Measurements from ENCODE around the gene F7. TPM values are rescaled to one million over a fixed set of nuclear protein-coding genes. Genes with fewer than 3 reads are reported as not detected.

Gene F7
- total RNA-seq, 1 experiment from 2014 or later = 0.28 TPM

- Histone ChIP-seq H3K4me3 (ENCODE audit: insufficient read depth, low read depth, low read length) (no peak overlapping the region), H3K27me3 (ENCODE audit: control insufficient read depth, insufficient read depth, low read length) (no peaks in the 10 kb centered on the region), H3K36me3 (replicated peaks; ENCODE audit: control insufficient read depth, insufficient read depth, low read length) (no peaks in the 10 kb centered on the region)
- DNase-seq = no peak
Measured at GRCh38 chr13:113064534-113065405, 40.8 kb upstream of the F7 start.

GRCh38 chr13:113065406-113066141, 40.0 kb upstream of the F7 start:
- H3K36me3 ChIP-seq (replicated peaks; ENCODE audit: control insufficient read depth, insufficient read depth, low read length) = no peaks in the 10 kb centered on the region
- H3K4me3 ChIP-seq (ENCODE audit: insufficient read depth, low read depth, low read length) = no peak overlapping the region
- H3K27me3 ChIP-seq (ENCODE audit: control insufficient read depth, insufficient read depth, low read length) = no peaks in the 10 kb centered on the region
- no peak for DNase-seq

GRCh38 chr13:113066142-113066455, 39.5 kb upstream of the F7 start:
- DNase-seq = no peak
- Histone ChIP-seq H3K27me3 (ENCODE audit: control insufficient read depth, insufficient read depth, low read length) (no peaks in the 10 kb centered on the region), H3K4me3 (ENCODE audit: insufficient read depth, low read depth, low read length) (no peak overlapping the region)

DNA sequence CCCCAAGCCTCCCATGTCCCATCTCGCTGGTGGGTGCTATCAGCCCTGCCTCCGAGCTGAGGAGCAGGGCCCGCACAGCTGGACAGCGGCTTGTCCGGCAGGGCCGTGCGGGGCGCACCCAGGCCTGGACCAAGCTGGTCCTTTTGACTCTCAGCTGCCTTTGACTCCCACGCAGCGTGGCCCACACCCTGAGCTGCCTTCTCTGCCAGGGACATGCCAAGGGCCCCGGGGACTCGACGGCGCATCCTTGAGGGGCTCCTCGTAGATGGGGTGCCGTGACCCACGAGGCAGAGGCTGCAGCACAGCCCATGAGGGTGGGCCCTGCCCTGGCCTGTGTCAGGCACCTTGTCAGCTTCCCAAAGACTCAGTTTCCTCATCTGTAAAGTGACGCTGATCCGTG, 38.8 kb upstream of the F7 start:
- no peak overlapping the region for H3K4me3 ChIP-seq (ENCODE audit: insufficient read depth, low read depth, low read length)
- DNase-seq = no peak
- H3K36me3 ChIP-seq (replicated peaks; ENCODE audit: control insufficient read depth, insufficient read depth, low read length) = no peaks in the 10 kb centered on the region
- H3K27me3 ChIP-seq (ENCODE audit: control insufficient read depth, insufficient read depth, low read length) = no peaks in the 10 kb centered on the region

More at GRCh38 chr13:113066142-113066455, 39.5 kb upstream of the F7 start:
- no peaks in the 10 kb centered on the region for H3K36me3 ChIP-seq (replicated peaks; ENCODE audit: control insufficient read depth, insufficient read depth, low read length)

- no peaks in the 10 kb centered on the region for H3K36me3 ChIP-seq (replicated peaks; ENCODE audit: control insufficient read depth, insufficient read depth, low read length)
- no peak for DNase-seq
- H3K27me3 ChIP-seq (ENCODE audit: control insufficient read depth, insufficient read depth, low read length) = no peaks in the 10 kb centered on the region
- no peak overlapping the region for H3K4me3 ChIP-seq (ENCODE audit: insufficient read depth, low read depth, low read length)
Measured at GRCh38 chr13:113069861-113070805, 35.5 kb upstream of the F7 start.

DNA sequence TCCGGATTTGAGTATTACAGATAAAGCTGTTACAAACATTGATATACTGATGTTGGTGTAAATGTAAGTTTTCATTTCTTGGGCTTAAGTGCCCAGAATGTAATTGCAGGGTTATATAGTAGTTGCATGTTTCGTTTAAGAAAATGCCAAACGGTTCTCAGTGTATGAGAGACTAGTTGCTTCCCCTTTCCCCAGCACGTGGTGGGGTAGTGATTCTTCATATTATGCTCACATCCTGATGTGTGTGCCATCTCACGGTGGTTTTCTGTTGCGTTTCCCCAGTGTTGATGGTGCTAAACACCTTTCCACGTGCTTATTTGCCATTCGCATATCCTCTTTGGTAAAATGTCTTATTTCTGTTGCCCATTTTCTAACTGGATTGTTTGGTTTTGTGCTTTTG, 34.7 kb upstream of the F7 start:
- Histone ChIP-seq H3K36me3 (replicated peaks; ENCODE audit: control insufficient read depth, insufficient read depth, low read length) (no peaks in the 10 kb centered on the region), H3K27me3 (ENCODE audit: control insufficient read depth, insufficient read depth, low read length) (no peaks in the 10 kb centered on the region), H3K4me3 (ENCODE audit: insufficient read depth, low read depth, low read length) (no peak overlapping the region)
- DNase-seq = no peak

DNA sequence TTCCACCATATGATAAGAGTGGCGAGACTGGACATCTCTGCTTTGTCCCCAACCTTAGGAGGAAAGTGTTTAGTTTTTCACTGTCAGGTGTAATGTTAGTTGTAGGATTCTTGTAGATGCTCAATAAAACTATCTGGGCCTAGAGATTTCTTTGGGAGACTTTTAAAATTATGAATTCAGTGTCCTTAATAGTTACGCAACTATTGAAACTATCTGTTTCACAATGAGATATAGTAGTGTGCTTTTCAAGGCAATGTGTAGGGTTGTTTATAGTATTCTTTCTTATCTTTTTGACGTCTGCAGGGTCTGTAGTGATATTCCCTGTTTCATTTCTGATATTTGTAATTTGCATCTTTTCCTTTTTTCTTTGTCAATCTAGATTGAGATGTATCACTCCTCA, 33.2 kb upstream of the F7 start:
- DNase-seq = no peak
- Histone ChIP-seq H3K36me3 (replicated peaks; ENCODE audit: control insufficient read depth, insufficient read depth, low read length) (no peaks in the 10 kb centered on the region), H3K27me3 (ENCODE audit: control insufficient read depth, insufficient read depth, low read length) (no peaks in the 10 kb centered on the region), H3K4me3 (ENCODE audit: insufficient read depth, low read depth, low read length) (no peak overlapping the region)

DNA sequence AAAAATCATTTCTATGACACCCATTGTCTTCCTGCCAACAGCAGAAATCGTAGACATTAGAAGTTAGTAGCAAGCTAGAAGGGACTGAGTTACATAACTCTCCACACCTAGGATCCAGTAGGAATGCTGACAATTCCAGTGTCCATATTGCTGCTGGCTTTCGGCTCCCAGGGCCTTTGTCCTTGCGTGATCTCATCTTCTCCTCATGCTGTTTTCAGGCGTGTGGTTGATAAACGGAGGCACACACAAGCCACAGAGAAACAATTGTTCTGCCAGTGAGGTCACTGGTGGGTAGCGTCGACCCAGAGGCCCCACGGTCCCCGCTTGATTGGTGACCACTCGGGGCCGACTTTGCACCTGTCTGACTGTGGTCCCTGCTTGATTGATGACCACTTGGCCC, 31.6 kb upstream of the F7 start:
- no peak for DNase-seq
- Histone ChIP-seq H3K27me3 (ENCODE audit: control insufficient read depth, insufficient read depth, low read length) (no peaks in the 10 kb centered on the region), H3K36me3 (replicated peaks; ENCODE audit: control insufficient read depth, insufficient read depth, low read length) (no peaks in the 10 kb centered on the region), H3K4me3 (ENCODE audit: insufficient read depth, low read depth, low read length) (no peak overlapping the region)

- DNase-seq = no peak
- no peaks in the 10 kb centered on the region for H3K27me3 ChIP-seq (ENCODE audit: control insufficient read depth, insufficient read depth, low read length)
- H3K36me3 ChIP-seq (replicated peaks; ENCODE audit: control insufficient read depth, insufficient read depth, low read length) = no peaks in the 10 kb centered on the region
- no peak overlapping the region for H3K4me3 ChIP-seq (ENCODE audit: insufficient read depth, low read depth, low read length)
Measured at GRCh38 chr13:113074401-113074800, 31.2 kb upstream of the F7 start.

- no peak overlapping the region for H3K4me3 ChIP-seq (ENCODE audit: insufficient read depth, low read depth, low read length)
- no peaks in the 10 kb centered on the region for H3K27me3 ChIP-seq (ENCODE audit: control insufficient read depth, insufficient read depth, low read length)
- no peaks in the 10 kb centered on the region for H3K36me3 ChIP-seq (replicated peaks; ENCODE audit: control insufficient read depth, insufficient read depth, low read length)
- no peak for DNase-seq
Measured at GRCh38 chr13:113074876-113075275, 30.7 kb upstream of the F7 start.

- no peak for DNase-seq
- Histone ChIP-seq H3K4me3 (ENCODE audit: insufficient read depth, low read depth, low read length) (no peak overlapping the region), H3K27me3 (ENCODE audit: control insufficient read depth, insufficient read depth, low read length) (no peaks in the 10 kb centered on the region), H3K36me3 (replicated peaks; ENCODE audit: control insufficient read depth, insufficient read depth, low read length) (no peaks in the 10 kb centered on the region)
Measured at GRCh38 chr13:113075711-113076110, 29.9 kb upstream of the F7 start.

DNA sequence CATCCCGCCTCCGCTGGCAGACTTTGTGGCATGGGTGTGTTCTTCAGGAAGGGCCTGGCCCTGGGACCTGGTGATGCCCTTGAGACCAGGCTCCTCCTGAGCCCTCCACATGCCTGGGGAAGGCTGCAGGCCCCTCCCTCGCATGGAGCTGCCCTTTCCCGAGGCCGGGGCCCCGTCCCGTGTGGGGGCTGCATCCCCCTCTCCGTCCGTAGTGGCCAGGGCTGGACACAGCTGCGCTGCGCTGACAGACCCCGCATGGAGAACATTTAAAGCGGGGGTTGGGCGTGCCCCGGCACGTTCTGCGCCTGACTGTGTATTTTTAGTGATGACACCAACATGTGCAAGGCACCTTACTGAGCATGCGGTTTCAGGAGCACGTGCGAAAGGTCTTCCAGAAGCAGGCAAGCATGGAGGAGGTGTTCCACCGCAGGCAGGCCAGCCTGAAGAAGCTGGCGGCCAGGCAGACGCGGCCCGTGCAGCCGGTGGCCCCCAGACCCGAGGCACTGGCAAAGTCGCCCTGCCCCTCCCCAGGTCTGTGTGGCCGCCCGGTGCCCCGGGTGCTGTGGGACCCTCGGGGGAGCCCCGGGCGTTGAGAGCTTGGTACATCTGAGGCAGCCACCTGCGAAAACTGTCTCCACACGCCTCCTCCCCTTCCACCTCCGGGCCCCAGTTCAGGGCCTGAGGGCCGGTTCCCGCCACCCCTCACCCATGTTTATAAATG, 28.8 kb upstream of the F7 start:
- Histone ChIP-seq H3K27me3 (ENCODE audit: control insufficient read depth, insufficient read depth, low read length) (no peaks in the 10 kb centered on the region), H3K36me3 (replicated peaks; ENCODE audit: control insufficient read depth, insufficient read depth, low read length) (no peaks in the 10 kb centered on the region), H3K4me3 (ENCODE audit: insufficient read depth, low read depth, low read length) (no peak overlapping the region)
- DNase-seq = peak; percentile 57

DNA sequence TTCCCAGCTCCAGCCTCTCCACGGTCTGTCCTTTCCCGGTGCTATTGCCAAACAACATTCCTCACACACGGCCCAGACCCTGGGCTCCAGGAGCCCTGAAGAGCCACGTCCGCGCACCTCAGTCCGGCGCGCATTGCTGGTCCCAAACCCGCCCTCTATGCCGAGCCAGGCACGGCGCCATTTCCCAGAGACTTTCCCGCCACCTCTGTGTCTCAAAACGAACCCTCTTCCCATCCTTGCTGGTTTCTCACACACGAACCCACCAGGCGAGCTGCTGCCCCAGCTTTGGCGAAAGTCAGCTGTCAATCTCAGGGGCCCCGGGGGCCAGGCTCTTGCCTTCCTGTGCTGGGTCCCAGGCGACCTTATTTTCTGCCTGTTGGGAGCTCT, 28.0 kb upstream of the F7 start:
- DNase-seq = peak; percentile 54
- Histone ChIP-seq H3K4me3 (ENCODE audit: insufficient read depth, low read depth, low read length) (no peak overlapping the region), H3K27me3 (ENCODE audit: control insufficient read depth, insufficient read depth, low read length) (no peaks in the 10 kb centered on the region), H3K36me3 (replicated peaks; ENCODE audit: control insufficient read depth, insufficient read depth, low read length) (no peaks in the 10 kb centered on the region)

Data from H7 (cell line).